Measurements from ENCODE around the gene MDP1.

DNA sequence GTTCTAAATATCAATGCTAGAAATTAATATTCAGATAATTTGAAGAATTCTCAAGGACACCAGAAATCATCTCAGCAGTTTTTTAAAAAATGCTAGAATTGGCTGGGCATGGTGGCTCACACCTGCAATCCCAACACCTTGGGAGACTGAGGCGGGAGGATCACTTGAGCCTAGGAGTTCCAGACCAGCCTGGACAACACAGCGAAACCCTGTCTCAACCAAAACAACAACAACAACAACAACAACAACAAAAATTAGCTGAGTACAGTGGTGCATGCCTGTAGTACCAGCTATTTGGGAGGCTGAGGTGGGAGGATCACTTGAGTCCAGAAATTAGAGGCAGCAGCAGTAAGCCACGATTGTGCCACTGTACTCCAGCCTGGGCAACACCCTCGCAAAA, 3.2 kb upstream of the MDP1 start:
- TF ChIP-seq CTCF (IDR thresholded peaks at IDR 0.05 in 8 of 11, conservative IDR thresholded peaks at IDR 0.05 in 3 of 11) (no peak), POLR2AphosphoS5 (IDR thresholded peaks at IDR 0.05) (no peak), POLR2A (IDR thresholded peaks at IDR 0.05) (no peak)

All from spleen (tissue), 7 donors.